GM12875 (cell line): ENCODE data around the gene PAPPA.

ENCODE experiments used
- H3K4me3 ChIP-seq: one replicate; pipeline ENCODE4 v1.5.1; 2011; ENCODE audit warnings: low read depth, low read length, control low read depth
- TF ChIP-seq, protein P1 (sequence below): IDR thresholded peaks from 2 replicates; pipeline ENCODE4 v1.5.1; 2011; ENCODE audit warnings: low read depth, mild to moderate bottlenecking, control low read depth, inconsistent platforms, low read length, moderate library complexity, borderline replicate concordance; ENCODE audit not compliant: insufficient read depth

Gene PAPPA

DNA sequence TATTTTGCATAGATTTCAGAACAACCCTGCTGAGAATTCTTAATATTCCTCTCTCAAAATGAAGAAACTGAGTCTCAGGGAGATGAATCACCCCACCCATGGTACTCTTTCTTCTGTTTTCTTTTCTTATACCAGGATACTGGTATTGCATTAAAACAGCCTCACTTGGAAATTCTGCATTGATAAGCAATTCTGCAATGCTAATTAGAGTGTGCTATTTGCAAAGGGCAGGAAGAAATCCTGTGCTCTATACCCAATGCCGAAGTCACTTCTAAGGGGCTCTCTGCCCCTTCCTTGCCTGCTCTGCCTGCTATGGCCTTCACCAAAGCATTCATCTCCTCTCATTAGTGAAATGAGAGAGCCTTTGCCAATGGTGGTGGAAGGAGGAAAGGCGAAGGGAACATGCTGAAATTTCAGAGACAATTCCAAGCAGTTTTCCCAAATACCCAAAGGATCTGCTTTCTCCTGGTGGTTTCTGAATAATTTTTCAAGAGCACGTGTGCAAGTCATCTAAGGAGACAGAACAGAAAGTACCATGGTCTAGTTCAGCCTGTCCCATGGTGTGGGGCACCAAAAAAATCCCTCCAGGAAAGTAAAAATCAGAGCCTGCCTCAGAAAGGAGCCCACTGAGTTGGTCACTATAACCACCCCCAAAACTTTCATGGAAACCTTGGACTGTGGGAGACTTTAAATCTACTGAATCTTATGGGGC is 156.5 kb downstream of the PAPPA start:
- no peak overlapping the region for H3K4me3 ChIP-seq
- TF ChIP-seq, protein P1, sequence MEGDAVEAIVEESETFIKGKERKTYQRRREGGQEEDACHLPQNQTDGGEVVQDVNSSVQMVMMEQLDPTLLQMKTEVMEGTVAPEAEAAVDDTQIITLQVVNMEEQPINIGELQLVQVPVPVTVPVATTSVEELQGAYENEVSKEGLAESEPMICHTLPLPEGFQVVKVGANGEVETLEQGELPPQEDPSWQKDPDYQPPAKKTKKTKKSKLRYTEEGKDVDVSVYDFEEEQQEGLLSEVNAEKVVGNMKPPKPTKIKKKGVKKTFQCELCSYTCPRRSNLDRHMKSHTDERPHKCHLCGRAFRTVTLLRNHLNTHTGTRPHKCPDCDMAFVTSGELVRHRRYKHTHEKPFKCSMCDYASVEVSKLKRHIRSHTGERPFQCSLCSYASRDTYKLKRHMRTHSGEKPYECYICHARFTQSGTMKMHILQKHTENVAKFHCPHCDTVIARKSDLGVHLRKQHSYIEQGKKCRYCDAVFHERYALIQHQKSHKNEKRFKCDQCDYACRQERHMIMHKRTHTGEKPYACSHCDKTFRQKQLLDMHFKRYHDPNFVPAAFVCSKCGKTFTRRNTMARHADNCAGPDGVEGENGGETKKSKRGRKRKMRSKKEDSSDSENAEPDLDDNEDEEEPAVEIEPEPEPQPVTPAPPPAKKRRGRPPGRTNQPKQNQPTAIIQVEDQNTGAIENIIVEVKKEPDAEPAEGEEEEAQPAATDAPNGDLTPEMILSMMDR = no peak

DNA sequence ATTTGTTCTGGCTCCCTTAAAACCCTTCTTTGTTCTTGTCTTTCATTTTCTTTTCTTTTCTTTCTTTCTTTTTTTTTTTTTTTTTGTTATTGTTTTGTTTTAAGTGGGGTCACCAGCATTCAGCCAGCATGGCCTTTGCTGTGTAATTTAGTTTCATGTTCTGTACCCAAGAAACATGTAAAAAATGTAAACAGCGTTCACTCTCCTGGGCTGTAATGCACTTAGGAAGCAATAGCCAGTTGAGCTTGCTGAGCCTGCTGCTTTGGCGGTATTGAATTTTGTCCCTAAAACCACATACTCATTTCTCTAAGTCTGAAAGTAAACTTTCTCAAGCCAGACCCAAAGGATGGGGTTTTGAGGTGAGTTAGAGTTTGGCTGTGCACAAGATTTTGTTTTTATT is 158.6 kb downstream of the PAPPA start:
- H3K4me3 ChIP-seq = no peak overlapping the region
- TF ChIP-seq, protein P1 = no peak

DNA sequence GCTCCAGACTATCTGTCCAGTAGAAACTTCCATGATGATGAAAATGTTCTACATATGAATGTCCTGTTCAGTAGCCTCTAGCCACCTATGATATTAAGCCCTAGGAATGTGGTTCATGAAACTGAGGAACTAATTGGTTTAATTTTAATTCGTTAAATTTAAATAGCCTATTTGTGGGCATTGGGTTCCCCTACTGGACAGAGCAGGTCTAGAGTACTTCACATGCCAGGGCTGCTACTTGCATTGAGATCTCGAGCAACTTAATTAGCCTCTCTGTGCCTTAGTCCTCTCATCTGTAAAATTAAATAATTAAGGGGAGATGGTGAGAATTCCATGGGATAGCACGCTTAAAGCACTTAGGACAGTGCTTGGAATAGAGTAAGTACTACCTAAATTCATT is 160.0 kb downstream of the PAPPA start:
- TF ChIP-seq, protein P1 = no peak
- H3K4me3 ChIP-seq = no peak overlapping the region

DNA sequence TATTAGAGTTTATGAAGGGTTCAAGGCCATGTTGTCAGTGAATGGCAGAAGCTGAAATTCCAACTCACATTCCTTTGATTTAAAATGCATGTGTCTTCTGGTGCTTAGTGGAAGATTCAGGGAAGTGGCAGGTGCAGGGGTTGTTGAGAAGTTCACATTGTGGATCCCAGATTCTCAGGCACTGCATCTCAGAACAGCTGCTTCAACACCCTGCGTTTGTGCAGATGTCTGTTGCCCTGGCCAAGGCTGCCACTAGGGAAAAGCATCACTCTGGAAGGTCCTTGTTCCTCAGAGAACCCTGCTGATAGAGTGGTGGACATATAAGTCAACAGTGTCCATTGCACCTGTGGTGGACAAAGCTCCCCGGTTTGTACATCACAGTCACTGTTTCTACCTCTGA is 162.7 kb downstream of the PAPPA start:
- TF ChIP-seq, protein P1 = no peak
- H3K4me3 ChIP-seq = no peak overlapping the region

DNA sequence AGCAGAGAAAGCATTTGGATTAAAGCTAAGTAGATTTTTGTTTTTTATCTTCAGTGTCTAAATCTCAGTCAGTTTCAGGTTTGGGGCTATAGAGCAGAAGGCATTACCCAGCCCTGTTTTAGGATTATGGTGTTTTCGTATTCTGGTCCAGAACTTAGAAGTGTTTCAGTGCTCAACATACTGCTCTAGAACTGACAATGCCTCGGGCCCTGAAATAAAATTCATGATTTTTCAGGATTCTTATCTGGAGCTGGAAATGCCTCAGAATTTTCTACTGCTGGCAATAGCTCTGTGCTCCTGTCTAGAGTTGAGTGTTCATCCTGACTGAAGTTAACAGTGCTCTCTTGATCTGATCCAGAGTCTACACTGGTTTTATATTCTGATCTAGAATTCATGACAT is 163.9 kb downstream of the PAPPA start:
- TF ChIP-seq, protein P1 = no peak
- no peak overlapping the region for H3K4me3 ChIP-seq

DNA sequence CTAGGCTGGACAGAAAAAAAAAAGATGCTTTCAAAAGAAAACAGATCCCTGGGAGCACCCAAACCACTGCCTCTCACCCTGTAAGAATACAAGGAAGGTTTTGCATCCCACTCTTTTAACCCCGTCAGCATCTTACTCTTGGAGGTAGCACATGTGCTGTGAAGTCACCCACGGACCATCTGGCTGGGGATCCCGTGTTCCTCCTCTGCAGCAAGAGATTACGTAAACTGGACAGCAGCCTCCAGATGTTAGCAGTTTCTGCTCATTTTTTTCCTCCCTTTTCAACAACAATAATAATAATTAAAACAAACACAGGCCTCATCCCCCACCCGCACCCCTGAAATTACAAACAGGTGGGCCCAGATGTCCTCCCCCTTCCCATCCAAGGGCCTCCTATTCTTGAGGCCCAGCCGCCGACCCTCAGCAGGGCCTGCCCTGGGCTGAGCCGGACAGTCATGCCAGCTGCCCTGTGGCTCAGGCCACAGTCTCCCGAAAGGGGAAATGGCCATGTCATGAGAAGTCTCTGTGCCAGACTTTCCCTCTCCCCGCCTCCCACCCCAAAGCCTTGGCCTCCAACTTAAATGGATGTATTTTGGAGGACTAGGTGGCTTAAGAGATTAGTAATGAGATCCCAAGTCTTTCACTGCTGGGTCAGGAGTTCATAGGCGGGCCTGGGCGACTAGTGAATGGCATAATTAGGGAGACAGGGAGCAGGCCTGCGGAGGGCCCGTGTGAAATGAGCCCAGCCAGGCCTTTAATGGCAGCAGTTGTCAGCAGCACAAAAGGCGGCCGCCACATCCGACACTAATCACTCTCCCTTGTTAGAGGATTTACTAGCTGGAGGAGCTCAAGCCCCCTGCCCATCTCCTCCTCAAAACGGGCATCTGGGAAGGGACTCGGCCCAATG is 165.1 kb downstream of the PAPPA start:
- TF ChIP-seq, protein P1 = no peak
- H3K4me3 ChIP-seq = no peak overlapping the region
